ENCODE measurements around the gene SDC4.

The SDC4 gene

DNA sequence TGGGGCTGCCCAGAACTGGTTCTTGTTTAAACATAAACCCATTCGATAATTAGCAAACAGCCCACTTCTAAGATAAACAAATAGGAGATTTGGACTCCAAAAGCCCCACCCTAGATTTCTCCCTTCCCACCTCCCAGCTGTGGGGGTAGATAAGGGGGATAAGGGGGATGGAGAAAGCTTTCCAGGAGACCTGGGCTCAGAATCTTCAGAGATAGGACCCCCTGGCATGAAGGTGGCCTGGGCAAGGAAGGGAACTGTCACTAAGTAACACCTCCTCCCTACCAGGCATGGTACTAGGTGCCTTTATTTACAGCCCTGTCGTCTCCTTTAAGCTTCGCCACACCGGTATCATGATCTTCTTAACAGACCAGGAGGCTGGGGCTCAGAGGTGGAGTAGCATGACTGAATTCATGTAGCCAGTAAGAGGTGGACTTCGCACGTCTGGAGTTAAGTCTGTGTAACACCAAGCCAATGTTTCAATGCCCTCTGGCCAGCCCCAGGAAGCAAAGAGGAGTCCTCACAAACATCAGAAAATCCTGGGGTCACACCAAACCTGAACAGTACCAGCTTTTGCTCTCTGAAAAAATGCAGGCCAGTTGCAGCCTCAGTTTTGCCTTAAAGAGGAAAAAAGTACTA, 4.6 kb downstream of the SDC4 start:
- DNase-seq (ENCODE audit: low read depth in 2 of 2) = no peak

DNA sequence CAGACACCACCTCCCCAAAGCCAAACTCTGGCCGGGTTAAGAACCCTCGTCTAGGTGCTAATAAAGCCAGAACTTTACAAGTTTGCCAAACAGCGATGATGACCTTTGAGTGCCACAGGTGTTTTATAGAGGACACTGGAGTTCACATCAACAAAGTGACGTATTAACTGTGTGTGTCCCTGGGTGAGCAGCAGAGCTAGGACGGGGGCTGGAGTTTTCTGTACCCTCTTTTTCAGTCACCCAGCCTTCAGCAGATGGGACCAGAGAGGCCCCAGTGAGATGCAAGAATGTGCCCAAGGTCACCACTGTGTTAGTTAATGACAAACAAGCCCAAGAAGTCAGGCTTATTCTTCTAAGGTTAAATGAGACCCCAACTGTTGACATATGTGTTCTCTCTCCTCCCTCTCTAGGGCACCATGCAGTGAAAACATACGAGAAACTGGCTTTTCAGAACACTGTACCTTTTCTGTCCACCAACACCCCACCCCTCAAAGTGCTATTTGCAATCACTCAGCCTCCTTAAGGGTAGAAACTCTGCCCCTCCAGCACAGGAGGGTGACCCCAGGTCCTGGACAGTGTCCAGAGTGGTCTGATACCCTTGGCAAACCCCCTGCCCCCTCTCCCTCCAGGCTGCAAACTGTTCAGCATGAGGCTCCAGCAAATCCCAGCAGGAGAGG, 5.2 kb downstream of the SDC4 start:
- DNase-seq (ENCODE audit: low read depth in 2 of 2) = no peak

DNA sequence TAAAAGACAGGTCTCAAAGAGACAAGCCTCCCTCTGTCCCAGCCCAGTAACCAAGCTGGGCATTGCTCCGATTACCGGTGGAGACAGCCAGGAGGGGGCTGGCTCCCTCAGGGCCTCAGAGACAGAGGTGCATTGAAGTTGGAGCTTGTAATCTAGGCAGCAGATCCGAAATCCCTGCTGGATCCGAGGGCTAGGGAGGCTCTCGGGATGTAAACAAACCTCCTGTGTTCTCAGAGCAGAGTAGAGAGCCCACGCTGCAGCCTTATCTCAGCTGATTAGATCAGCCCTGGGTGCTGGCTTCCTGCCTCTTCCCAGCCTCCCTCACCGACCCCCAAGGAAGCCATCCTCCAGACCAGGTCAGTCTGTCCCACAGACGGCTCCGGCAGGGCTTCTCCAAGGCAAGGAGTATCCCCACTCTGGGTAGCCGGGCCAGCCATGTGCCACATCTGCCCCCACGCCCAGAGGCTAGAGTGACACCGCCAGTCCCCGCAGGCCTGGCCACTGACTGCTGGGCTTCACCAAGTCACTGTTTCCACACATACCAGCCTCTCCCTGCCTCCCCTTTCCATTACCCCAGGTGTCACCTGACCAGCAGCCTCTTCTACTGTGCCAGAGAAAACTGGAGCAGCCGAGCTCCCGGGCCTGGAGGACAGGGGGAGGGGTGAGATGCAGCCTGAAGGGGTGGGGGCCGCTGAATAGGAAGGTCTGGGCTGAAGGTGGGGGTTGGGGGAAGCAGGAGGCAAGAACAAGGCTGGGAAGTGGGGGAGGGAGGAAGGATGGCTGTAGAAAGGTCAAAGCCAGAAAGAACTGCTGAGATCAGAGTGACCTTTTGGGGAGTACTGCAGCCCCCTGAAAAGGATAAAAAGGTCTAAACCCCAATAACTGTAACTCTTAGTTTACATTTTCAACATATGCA, 6.0 kb downstream of the SDC4 start:
- no peak for DNase-seq (ENCODE audit: low read depth in 2 of 2)

GRCh38 chr20:45341579-45341938, 6.7 kb downstream of the SDC4 start:
- no peak for DNase-seq (ENCODE audit: low read depth in 2 of 2)

GRCh38 chr20:45340951-45341350, 7.3 kb downstream of the SDC4 start:
- DNase-seq (ENCODE audit: low read depth in 2 of 2) = no peak

GRCh38 chr20:45340236-45340847, 7.9 kb downstream of the SDC4 start:
- no peak for DNase-seq (ENCODE audit: low read depth in 2 of 2)

- no peak for DNase-seq (ENCODE audit: low read depth in 2 of 2)
These were observed 8.4 kb downstream of the SDC4 start for GRCh38 chr20:45339799-45340198.

DNA sequence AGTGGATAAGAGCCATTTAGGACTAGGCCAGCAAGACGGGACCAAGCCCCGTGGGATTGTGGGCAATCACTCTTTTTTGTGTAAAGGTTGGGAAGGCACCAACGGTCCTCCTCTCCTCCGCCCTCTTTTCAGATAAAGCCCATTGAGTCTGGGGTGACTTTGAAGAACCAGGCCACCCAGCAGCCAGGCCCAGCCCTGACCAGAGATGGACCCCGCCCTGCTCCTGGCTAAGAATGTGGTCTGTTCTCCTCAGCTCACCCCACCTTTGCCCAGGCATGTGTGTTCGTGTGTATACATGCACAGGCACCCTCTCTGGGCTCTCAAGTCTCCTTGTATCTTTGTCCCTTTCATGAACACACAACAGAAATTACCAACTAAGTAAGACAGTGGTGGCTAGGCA, 9.1 kb downstream of the SDC4 start:
- no peak for DNase-seq (ENCODE audit: low read depth in 2 of 2)

GRCh38 chr20:45338121-45339030, 9.8 kb downstream of the SDC4 start:
- no peak for DNase-seq (ENCODE audit: low read depth in 2 of 2)

DNA sequence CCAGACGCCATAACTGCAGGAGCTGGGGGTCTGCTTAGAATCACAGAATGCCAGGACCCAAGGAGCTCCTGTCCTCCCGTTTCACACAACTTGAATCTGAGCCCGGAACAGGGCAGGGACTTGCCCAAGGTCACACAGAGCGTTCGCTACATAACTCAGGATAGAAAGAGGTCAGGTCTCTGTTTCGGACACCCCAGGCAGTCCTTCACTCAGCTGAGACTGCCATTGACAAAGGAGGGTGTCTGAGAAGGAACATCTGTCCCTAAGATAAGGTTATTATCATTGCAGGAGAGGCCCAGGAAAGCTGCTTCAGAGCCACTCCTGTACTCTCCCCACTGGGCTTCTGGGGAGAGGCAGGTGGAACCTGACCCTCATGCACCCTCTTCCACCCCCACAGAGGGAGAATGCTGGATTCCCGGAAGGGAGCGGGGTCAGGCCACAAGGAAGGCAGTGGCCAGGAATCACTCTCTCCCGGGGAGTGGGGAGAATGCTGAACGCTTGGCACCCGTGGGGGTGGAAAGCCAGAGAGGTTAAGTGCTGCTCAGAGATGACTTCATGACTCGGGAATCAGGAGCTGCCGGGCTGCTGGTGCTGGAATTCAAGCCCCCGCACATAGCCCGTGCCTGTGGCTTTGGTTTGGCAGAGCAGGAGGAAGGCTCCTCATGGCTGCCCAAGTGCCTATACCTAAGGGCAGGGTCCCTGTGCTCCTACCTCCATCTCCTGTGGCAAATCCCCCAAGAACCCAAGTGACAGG, 10.7 kb downstream of the SDC4 start:
- DNase-seq (ENCODE audit: low read depth in 2 of 2) = no peak

DNA sequence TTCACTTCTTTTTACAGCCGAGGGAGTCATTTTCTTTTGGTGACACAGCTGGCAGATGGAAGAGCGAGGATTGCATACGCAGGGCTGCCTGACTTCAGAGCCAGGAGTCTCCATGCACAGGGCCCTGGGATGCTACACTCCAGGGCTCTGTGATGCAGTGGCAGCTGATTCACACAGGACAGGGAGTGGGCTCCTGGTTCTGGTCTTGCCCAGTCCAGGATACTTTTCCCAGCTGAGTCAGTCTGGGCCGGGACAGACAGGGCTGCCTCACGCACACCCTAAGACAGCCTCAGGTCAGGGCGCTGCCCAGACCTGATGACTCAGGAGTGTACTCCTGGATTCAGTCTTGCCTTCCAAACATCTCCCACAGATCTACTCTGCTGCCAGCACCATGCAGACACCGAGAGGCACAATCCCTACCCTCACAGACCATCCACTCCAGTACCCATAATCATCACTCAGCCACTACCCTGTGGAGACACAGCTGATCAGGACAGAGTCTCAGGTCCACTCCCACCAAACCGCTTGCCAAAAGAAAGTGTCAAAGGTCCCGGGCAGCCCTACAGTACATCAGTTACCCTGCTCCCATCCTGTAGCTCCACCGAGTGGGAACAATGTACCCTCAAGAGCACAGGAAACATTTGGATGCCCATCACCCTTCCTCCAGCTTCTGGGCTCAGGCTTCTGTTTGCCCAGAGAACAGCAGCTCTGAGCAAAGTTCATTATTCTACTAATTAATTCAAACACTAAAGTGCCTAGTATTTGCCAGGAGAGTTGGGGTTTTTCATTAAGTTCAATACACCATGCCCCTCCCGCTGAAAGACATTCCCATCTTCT, 11.5 kb downstream of the SDC4 start:
- no peak for DNase-seq (ENCODE audit: low read depth in 2 of 2)

- no peak for DNase-seq (ENCODE audit: low read depth in 2 of 2)
These were observed 17.7 kb downstream of the SDC4 start for GRCh38 chr20:45330476-45330875.

- no peak for DNase-seq (ENCODE audit: low read depth in 2 of 2)
These were observed 18.5 kb downstream of the SDC4 start for GRCh38 chr20:45329497-45330319.

DNA sequence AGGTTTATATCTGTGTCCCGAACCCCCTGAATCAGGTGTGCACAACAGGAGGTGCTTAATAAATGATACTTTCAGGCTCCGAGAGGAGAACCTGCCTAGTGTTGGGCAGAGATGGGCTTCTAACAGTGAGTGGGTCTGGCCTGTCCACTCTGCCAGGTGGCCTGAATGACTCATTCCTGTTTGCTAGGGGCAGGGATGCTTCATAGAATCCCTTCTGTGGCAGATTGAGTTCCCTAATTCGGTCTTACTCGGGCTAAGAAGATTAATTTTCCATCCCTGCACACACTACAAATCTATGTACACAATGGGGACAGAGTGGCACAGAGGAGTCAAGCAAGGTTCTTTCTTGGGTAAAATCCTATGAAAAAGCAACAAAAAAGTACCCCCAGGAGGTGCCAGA, 19.8 kb downstream of the SDC4 start:
- DNase-seq (ENCODE audit: low read depth in 2 of 2) = no peak

- DNase-seq (ENCODE audit: low read depth in 2 of 2) = no peak
These were observed 22.9 kb downstream of the SDC4 start for GRCh38 chr20:45325371-45325770.

- no peak for DNase-seq (ENCODE audit: low read depth in 2 of 2)
These were observed 24.5 kb downstream of the SDC4 start for GRCh38 chr20:45323731-45324130.

DNA sequence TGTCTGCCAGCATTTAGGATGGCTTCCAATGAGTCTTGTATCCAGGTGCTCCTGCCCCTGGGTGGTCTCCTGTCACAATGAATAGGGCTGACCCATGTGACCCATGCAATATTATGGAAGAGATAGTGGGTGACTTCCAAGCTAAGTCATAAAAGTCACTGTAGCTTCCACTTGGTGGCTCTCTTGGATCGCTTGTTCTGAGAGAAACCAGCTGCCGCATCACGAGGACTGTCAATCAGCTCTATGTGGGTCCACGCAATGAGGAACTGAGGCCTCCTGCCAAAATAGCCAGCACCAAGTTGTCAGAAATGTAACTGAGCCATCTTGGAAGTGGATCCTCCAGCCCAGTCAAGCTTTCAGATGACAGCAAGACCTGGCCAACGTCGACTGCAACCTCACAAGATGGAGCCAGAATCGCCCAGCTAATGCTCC, 25.3 kb downstream of the SDC4 start:
- DNase-seq (ENCODE audit: low read depth in 2 of 2) = no peak

DNA sequence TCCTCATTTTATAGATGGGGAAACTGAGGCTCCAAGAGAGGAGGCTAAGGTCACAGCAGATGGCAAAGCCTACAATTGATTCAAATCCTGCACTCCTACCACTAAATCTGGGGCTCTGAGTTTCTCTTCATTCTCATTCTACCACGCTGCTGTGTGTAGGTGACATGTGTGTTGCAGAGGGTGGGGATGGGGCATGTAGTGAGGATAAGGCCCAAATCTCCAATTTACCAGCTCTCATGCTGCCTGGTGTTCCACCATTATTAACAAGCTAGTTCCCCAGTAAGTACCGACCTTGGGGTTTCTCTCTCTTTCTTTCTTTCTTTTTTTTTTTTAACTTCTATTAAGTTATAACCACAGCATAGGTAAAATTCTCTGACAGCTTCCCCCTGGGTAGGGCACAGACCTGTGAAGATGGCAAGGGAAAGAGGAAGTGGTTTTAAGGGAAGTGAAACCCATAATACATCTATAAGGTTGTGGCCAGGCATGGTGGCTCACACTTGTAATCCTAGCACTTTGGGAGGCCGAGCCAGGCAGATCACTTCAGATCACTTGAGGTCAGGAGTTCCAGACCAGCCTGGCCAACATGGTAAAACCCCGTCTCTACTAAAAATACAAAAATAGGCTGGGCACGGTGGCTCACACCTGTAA, 27.2 kb downstream of the SDC4 start:
- DNase-seq (ENCODE audit: low read depth in 2 of 2) = no peak

Data from stimulated activated CD4-positive, alpha-beta T cell treated with anti-CD3 and anti-CD28 coated beads, Interleukin-15, amount 100 ng/mL, for 48 hours (primary cell).